WTC11 (cell line): ENCODE results near the gene TEX261. TPM values are rescaled to one million over a fixed set of nuclear protein-coding genes. Genes with fewer than 3 reads are reported as not detected.

Source experiments
- ATAC-seq: fragments of 200-7000 bp; cut with Tn5 transposase; 2 replicates; pipeline ENCODE4 v1.10.0; 2021; ENCODE audit warnings: mild to moderate bottlenecking, moderate library complexity
- CTCF ChIA-PET: fragments of 300-600 bp; sonication (Branson Sonifier 250); formaldehyde crosslinking; loops from one replicate; lab custom pipeline; 2021; ENCODE audit warnings: antibody characterized with exemption; lab: Charles Lee
- POLR2A ChIA-PET: fragments of 350-600 bp; sonication (Branson Sonifier 250); formaldehyde crosslinking; loops from one replicate; lab custom pipeline; 2021; ENCODE audit warnings: antibody characterized with exemption; lab: Charles Lee
- DNase-seq: peaks from one replicate; pipeline ENCODE4 v3.0.0; 2021; ENCODE audit warnings: low spot score
- H3K27ac Mint-ChIP-seq: 2 replicates; pipeline ENCODE4 v1.8.0; 2021; ENCODE audit warnings: mixed read lengths
- H3K27me3 Mint-ChIP-seq: 2 replicates; pipeline ENCODE4 v1.8.0; 2021; ENCODE audit warnings: low read depth, mild to moderate bottlenecking, moderate library complexity, mixed read lengths
- H3K36me3 Mint-ChIP-seq: 2 replicates; pipeline ENCODE4 v1.8.0; 2021; ENCODE audit warnings: mixed read lengths
- H3K4me1 Mint-ChIP-seq: 2 replicates; pipeline ENCODE4 v1.8.0; 2022; ENCODE audit warnings: mixed read lengths
- H3K4me3 Mint-ChIP-seq: 2 replicates; pipeline ENCODE4 v1.8.0; 2021; ENCODE audit warnings: mild to moderate bottlenecking, moderate library complexity, mixed read lengths
- H3K9me3 Mint-ChIP-seq: 2 replicates; pipeline ENCODE4 v1.8.0; 2021; ENCODE audit warnings: mixed read lengths
- AFF4 ChIP-seq: sonication (generic); formaldehyde crosslinking; IDR thresholded peaks from 2 replicates; pipeline ENCODE4 v1.8.1; 2023; ENCODE audit warnings: mild to moderate bottlenecking, missing genetic modification reagents, borderline replicate concordance
- ATF1 ChIP-seq: sonication (generic); formaldehyde crosslinking; IDR thresholded peaks from 2 replicates; pipeline ENCODE4 v1.8.1; 2023; ENCODE audit warnings: mild to moderate bottlenecking, moderate library complexity, missing genetic modification reagents
- CREM ChIP-seq: sonication (generic); formaldehyde crosslinking; IDR thresholded peaks from 2 replicates; pipeline ENCODE4 v1.8.1; 2022; ENCODE audit warnings: mild to moderate bottlenecking, missing genetic modification reagents, moderate library complexity
- E2F5 ChIP-seq: sonication (generic); formaldehyde crosslinking; IDR thresholded peaks from 2 replicates; pipeline ENCODE4 v1.8.1; 2022; ENCODE audit warnings: mild to moderate bottlenecking, moderate library complexity, missing genetic modification reagents
- FOXP1 ChIP-seq: sonication (generic); formaldehyde crosslinking; IDR thresholded peaks from 2 replicates; pipeline ENCODE4 v1.8.0; 2022; ENCODE audit warnings: missing genetic modification reagents, mild to moderate bottlenecking, moderate library complexity, borderline replicate concordance
- GABPB1 ChIP-seq: sonication (generic); formaldehyde crosslinking; IDR thresholded peaks from 2 replicates; pipeline ENCODE4 v1.8.1; 2023; ENCODE audit warnings: mild to moderate bottlenecking, missing genetic modification reagents
- IRF2 ChIP-seq: sonication (generic); formaldehyde crosslinking; IDR thresholded peaks from 2 replicates; pipeline ENCODE4 v1.8.0; 2022; ENCODE audit warnings: low read depth, missing genetic modification reagents, borderline replicate concordance
- MLX ChIP-seq: sonication (generic); formaldehyde crosslinking; IDR thresholded peaks from 2 replicates; pipeline ENCODE4 v1.8.1; 2023; ENCODE audit warnings: mild to moderate bottlenecking, missing genetic modification reagents, moderate library complexity
- MXD4 ChIP-seq: fragments of 250-450 bp; sonication (Bioruptor Pico); IDR thresholded peaks from 2 replicates; pipeline ENCODE4 v1.8.0; 2021; ENCODE audit warnings: mild to moderate bottlenecking, moderate library complexity, borderline replicate concordance
- SMAD3 ChIP-seq: sonication (generic); formaldehyde crosslinking; IDR thresholded peaks from 2 replicates; pipeline ENCODE4 v1.8.0; 2022; ENCODE audit warnings: missing genetic modification reagents, mild to moderate bottlenecking, borderline replicate concordance
- SP1 ChIP-seq: sonication (generic); formaldehyde crosslinking; conservative IDR thresholded peaks from 2 replicates; pipeline ENCODE4 v1.8.1; 2022; ENCODE audit warnings: missing genetic modification reagents
- TCF7 ChIP-seq: sonication (generic); formaldehyde crosslinking; IDR thresholded peaks from 2 replicates; pipeline ENCODE4 v1.8.0; 2022; ENCODE audit warnings: mild to moderate bottlenecking, low read depth, missing genetic modification reagents, moderate library complexity
- ZNF396 ChIP-seq: fragments of 250-450 bp; sonication (Bioruptor Pico); IDR thresholded peaks from 2 replicates; pipeline ENCODE4 v1.8.0; 2021; ENCODE audit warnings: mild to moderate bottlenecking, moderate library complexity, borderline replicate concordance
- total RNA-seq: library from RNA; stranded (reverse); gene quantifications from 3 replicates; pipeline ENCODE4 v1.2.3, GENCODE V29; 2021
- TF ChIP-seq, protein P1 (sequence below): fragments of 250-450 bp; sonication (Bioruptor Pico); IDR thresholded peaks from 2 replicates; pipeline ENCODE4 v1.9.0; 2021; ENCODE audit warnings: mild to moderate bottlenecking, borderline replicate concordance
- TF ChIP-seq, protein P2 (sequence below): fragments of 250-450 bp; sonication (Bioruptor Pico); IDR thresholded peaks from 2 replicates; pipeline ENCODE4 v2.1.2; 2022; ENCODE audit warnings: mild to moderate bottlenecking, moderate library complexity
- TF ChIP-seq, protein P3 (sequence below): sonication (generic); formaldehyde crosslinking; IDR thresholded peaks from 2 replicates; pipeline ENCODE4 v1.8.1; 2022; ENCODE audit warnings: low read depth, missing genetic modification reagents, borderline replicate concordance
- TF ChIP-seq, protein P4 (sequence below): fragments of 250-450 bp; sonication (Bioruptor Pico); IDR thresholded peaks from 2 replicates; pipeline ENCODE4 v1.9.0; 2021; ENCODE audit warnings: moderate library complexity, mild to moderate bottlenecking, inconsistent platforms, borderline replicate concordance

Gene TEX261
- total RNA-seq, 1 experiment from 2014 or later: 18.3 TPM

- DNase-seq (no peak), ATAC-seq (no peak)
- H3K27ac Mint-ChIP-seq: no peak overlapping the region
- CTCF ChIA-PET: no interaction called here
- H3K27me3 Mint-ChIP-seq: peaks cover 4% of the 10 kb centered on the region; the same call in 1 of the 2 replicates
- peaks cover 7% of the 10 kb centered on the region for H3K4me1 Mint-ChIP-seq
- no peak overlapping the region for H3K4me3 Mint-ChIP-seq
- TF ChIP-seq E2F5 (CRISPR knock-in tag) (no peak), IRF2 (CRISPR knock-in tag) (no peak), ATF1 (CRISPR knock-in tag) (no peak), SP1 (CRISPR knock-in tag) (no peak), GABPB1 (no peak), CREM (CRISPR knock-in tag) (no peak), SMAD3 (CRISPR knock-in tag) (no peak), ZNF396 (no peak), FOXP1 (CRISPR knock-in tag) (no peak)
- TF ChIP-seq, protein P1, sequence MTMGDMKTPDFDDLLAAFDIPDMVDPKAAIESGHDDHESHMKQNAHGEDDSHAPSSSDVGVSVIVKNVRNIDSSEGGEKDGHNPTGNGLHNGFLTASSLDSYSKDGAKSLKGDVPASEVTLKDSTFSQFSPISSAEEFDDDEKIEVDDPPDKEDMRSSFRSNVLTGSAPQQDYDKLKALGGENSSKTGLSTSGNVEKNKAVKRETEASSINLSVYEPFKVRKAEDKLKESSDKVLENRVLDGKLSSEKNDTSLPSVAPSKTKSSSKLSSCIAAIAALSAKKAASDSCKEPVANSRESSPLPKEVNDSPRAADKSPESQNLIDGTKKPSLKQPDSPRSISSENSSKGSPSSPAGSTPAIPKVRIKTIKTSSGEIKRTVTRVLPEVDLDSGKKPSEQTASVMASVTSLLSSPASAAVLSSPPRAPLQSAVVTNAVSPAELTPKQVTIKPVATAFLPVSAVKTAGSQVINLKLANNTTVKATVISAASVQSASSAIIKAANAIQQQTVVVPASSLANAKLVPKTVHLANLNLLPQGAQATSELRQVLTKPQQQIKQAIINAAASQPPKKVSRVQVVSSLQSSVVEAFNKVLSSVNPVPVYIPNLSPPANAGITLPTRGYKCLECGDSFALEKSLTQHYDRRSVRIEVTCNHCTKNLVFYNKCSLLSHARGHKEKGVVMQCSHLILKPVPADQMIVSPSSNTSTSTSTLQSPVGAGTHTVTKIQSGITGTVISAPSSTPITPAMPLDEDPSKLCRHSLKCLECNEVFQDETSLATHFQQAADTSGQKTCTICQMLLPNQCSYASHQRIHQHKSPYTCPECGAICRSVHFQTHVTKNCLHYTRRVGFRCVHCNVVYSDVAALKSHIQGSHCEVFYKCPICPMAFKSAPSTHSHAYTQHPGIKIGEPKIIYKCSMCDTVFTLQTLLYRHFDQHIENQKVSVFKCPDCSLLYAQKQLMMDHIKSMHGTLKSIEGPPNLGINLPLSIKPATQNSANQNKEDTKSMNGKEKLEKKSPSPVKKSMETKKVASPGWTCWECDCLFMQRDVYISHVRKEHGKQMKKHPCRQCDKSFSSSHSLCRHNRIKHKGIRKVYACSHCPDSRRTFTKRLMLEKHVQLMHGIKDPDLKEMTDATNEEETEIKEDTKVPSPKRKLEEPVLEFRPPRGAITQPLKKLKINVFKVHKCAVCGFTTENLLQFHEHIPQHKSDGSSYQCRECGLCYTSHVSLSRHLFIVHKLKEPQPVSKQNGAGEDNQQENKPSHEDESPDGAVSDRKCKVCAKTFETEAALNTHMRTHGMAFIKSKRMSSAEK: no peak
- TF ChIP-seq, protein P2, sequence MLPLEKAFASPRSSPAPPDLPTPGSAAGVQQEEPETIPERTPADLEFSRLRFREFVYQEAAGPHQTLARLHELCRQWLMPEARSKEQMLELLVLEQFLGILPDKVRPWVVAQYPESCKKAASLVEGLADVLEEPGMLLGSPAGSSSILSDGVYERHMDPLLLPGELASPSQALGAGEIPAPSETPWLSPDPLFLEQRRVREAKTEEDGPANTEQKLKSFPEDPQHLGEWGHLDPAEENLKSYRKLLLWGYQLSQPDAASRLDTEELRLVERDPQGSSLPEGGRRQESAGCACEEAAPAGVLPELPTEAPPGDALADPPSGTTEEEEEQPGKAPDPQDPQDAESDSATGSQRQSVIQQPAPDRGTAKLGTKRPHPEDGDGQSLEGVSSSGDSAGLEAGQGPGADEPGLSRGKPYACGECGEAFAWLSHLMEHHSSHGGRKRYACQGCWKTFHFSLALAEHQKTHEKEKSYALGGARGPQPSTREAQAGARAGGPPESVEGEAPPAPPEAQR (CRISPR knock-in tag): no peak
- TF ChIP-seq, protein P3, sequence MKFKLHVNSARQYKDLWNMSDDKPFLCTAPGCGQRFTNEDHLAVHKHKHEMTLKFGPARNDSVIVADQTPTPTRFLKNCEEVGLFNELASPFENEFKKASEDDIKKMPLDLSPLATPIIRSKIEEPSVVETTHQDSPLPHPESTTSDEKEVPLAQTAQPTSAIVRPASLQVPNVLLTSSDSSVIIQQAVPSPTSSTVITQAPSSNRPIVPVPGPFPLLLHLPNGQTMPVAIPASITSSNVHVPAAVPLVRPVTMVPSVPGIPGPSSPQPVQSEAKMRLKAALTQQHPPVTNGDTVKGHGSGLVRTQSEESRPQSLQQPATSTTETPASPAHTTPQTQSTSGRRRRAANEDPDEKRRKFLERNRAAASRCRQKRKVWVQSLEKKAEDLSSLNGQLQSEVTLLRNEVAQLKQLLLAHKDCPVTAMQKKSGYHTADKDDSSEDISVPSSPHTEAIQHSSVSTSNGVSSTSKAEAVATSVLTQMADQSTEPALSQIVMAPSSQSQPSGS (CRISPR knock-in tag): no peak
- TF ChIP-seq, protein P4, sequence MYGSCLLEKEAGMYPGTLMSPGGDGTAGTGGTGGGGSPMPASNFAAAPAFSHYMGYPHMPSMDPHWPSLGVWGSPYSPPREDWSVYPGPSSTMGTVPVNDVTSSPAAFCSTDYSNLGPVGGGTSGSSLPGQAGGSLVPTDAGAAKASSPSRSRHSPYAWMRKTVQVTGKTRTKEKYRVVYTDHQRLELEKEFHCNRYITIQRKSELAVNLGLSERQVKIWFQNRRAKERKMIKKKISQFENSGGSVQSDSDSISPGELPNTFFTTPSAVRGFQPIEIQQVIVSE (CRISPR knock-in tag): no peak
- TF ChIP-seq, all 79 proteins: peak for 0
- H3K9me3 Mint-ChIP-seq: no peaks in the 10 kb centered on the region
- POLR2A ChIA-PET: no interaction called here
- H3K36me3 Mint-ChIP-seq: peaks cover 16% of the 10 kb centered on the region
Observed at GRCh38 chr2:70988151-70988550, 6.5 kb downstream of the TEX261 start.

GRCh38 chr2:70987386-70987785, 7.3 kb downstream of the TEX261 start:
- Mint-ChIP-seq H3K9me3 (no peaks in the 10 kb centered on the region), H3K27ac (no peak overlapping the region), H3K4me3 (no peak overlapping the region), H3K36me3 (peaks cover 16% of the 10 kb centered on the region), H3K27me3 (peaks cover 9% of the 10 kb centered on the region; the same call in 1 of the 2 replicates), H3K4me1 (peaks cover 5% of the 10 kb centered on the region)
- ATAC-seq (no peak), DNase-seq (no peak)
- CTCF ChIA-PET: no interaction called here
- POLR2A ChIA-PET: no interaction called here
- TF ChIP-seq AFF4 (no peak), MLX (no peak), MXD4 (no peak), TCF7 (no peak), CREM (CRISPR knock-in tag) (no peak)
- TF ChIP-seq, protein P4 (CRISPR knock-in tag): no peak
